ENCODE data around the gene MVB12B. TPM values are rescaled to one million over a fixed set of nuclear protein-coding genes. Genes with fewer than 3 reads are reported as not detected.

The MVB12B gene
- total RNA-seq, 1 experiment from 2014 or later, result 9.4 TPM

DNA sequence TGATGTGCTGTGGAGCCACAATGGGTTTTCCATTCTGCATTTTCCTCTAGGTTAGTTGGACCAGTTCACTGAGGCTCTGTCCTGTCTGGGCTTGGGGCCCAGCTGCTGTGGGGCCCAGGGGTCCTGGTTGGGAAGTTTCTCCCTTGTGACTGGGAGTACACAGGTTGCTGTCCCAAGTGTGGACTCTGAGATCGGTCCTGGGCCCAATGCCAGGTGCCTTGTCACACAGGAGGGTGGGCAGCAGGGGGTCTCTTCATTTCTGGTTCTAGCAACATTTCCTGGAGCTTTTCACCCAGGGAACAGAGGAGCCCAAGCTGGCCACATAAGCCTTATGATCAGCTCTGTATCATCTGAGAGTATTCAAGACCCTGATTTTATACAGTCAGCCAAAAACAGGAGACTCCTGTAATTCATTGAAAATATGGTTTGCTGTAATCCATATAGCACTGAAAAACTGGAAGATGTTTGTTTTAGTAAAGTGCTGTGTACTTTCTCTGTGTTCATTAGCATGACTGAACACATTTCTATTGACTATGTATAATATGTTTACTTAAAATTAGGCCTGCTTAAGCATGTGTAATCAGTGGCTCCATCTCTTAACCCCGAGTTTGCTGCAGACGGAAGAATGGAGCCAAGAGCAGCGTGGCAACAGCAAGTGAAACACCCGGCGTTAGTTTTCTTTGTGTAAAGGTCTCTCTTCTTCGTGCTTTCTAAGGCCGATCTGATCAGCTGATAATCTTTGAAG is 62.5 kb downstream of the MVB12B start:
- no peaks in the 10 kb centered on the region for H3K9me3 ChIP-seq (ENCODE audit: control insufficient read depth, insufficient read depth, low read depth, low read length)
- DNase-seq (ENCODE audit: low read depth, low spot score), result no peak
- TF ChIP-seq POLR2AphosphoS5 (IDR thresholded peaks at IDR 0.05; ENCODE audit: low read depth, low read length) (no peak), TCF7L2 (IDR thresholded peaks at IDR 0.05; ENCODE audit: low read depth, low read length) (no peak), SIN3A (IDR thresholded peaks at IDR 0.05; ENCODE audit: borderline replicate concordance, insufficient read depth, low read depth, low read length) (no peak), CTCF (IDR thresholded peaks at IDR 0.05) (no peak), REST (IDR thresholded peaks at IDR 0.05; ENCODE audit: insufficient read depth in 1 of 2, low read depth in 2 of 2, low read length in 1 of 2) (no peak)
- H3K36me3 ChIP-seq (ENCODE audit: control insufficient read depth, insufficient read depth, low read length), result no peaks in the 10 kb centered on the region
- H3K4me1 ChIP-seq (ENCODE audit: control insufficient read depth, insufficient read depth, low read length), result no peaks in the 10 kb centered on the region
- BruUV-seq (replicated peaks), result no TSS peak
- POLR2A ChIA-PET, result no interaction called here
- no peak overlapping the region for H3K4me3 ChIP-seq (ENCODE audit: low read depth in 2 of 2, low read length in 2 of 2)
- no peak overlapping the region for H3K27ac ChIP-seq (ENCODE audit: low read length)
- no peaks in the 10 kb centered on the region for H3K27me3 ChIP-seq (ENCODE audit: control insufficient read depth, insufficient read depth, low read length)
- intact Hi-C loops (cut with micrococcal nuclease; ENCODE audit: unreplicated experiment), result no loop called here
- ATAC-seq, result no peak
- in situ Hi-C loops (cut with HindIII; ENCODE audit: low pct_unique_long_range_greater_than_20kb, low sequenced_read_pairs), result no loop called here
- CTCF ChIA-PET, result no interaction called here

- H3K27me3 ChIP-seq (ENCODE audit: control insufficient read depth, insufficient read depth, low read length), result no peaks in the 10 kb centered on the region
- in situ Hi-C loops (cut with HindIII; ENCODE audit: low pct_unique_long_range_greater_than_20kb, low sequenced_read_pairs) (no loop called here), intact Hi-C loops (cut with micrococcal nuclease; ENCODE audit: unreplicated experiment) (no loop called here)
- ChIA-PET CTCF (no interaction called here), POLR2A (no interaction called here)
- ATAC-seq (no peak), DNase-seq (ENCODE audit: low read depth, low spot score) (no peak)
- no peaks in the 10 kb centered on the region for H3K9me3 ChIP-seq (ENCODE audit: control insufficient read depth, insufficient read depth, low read depth, low read length)
- no peaks in the 10 kb centered on the region for H3K4me1 ChIP-seq (ENCODE audit: control insufficient read depth, insufficient read depth, low read length)
- H3K4me3 ChIP-seq (ENCODE audit: low read depth in 2 of 2, low read length in 2 of 2), result no peak overlapping the region
- no peaks in the 10 kb centered on the region for H3K36me3 ChIP-seq (ENCODE audit: control insufficient read depth, insufficient read depth, low read length)
- BruUV-seq (replicated peaks), result no TSS peak
- no peak overlapping the region for H3K27ac ChIP-seq (ENCODE audit: low read length)
- TF ChIP-seq REST (IDR thresholded peaks at IDR 0.05; ENCODE audit: insufficient read depth in 1 of 2, low read depth in 2 of 2, low read length in 1 of 2), result no peak
- TF ChIP-seq TCF7L2 (IDR thresholded peaks at IDR 0.05; ENCODE audit: low read depth, low read length), result no peak
- no peak for TF ChIP-seq CTCF (IDR thresholded peaks at IDR 0.05)
- no peak for TF ChIP-seq SIN3A (IDR thresholded peaks at IDR 0.05; ENCODE audit: borderline replicate concordance, insufficient read depth, low read depth, low read length)
- TF ChIP-seq POLR2AphosphoS5 (IDR thresholded peaks at IDR 0.05; ENCODE audit: low read depth, low read length), result no peak
Observed at GRCh38 chr9:126389992-126390391, 63.4 kb downstream of the MVB12B start.
